K562 (cell line): Measurements from ENCODE around the gene TMEM141. TPM values are rescaled to one million over a fixed set of nuclear protein-coding genes. Genes with fewer than 3 reads are reported as not detected.

Source experiments
- ARID3A ChIP-seq: IDR thresholded peaks from 2 replicates; pipeline ENCODE4 v1.6.1; 2012; ENCODE audit warnings: low read depth, low read length, improper control_type of control experiment, borderline replicate concordance
- BRF2 ChIP-seq: IDR thresholded peaks from 3 replicates; pipeline ENCODE4 v1.6.1; 2011; ENCODE audit warnings: borderline replicate concordance, mild to moderate bottlenecking; ENCODE audit not compliant: insufficient read length, insufficient read depth
- ELF4 ChIP-seq: fragments of 450-650 bp; formaldehyde crosslinking; IDR thresholded peaks from 2 replicates; pipeline ENCODE4 v1.4.0; 2022; ENCODE audit warnings: missing genetic modification characterization
- HEY1 ChIP-seq: fragments of 250-450 bp; sonication (Bioruptor Pico); IDR thresholded peaks from 2 replicates; pipeline ENCODE4 v1.5.0; 2020; ENCODE audit warnings: mild to moderate bottlenecking, moderate library complexity, borderline replicate concordance
- RBM22 ChIP-seq: fragments of 200-400 bp; formaldehyde crosslinking; IDR thresholded peaks from 2 replicates; pipeline ENCODE4 v1.6.1; 2018; ENCODE audit warnings: low read length, low read depth; ENCODE audit not compliant: poor library complexity, severe bottlenecking
- SAP30 ChIP-seq: fragments of 200-600 bp; sonication (generic); IDR thresholded peaks from 2 replicates; pipeline ENCODE4 v1.6.1; 2012; ENCODE audit warnings: borderline replicate concordance, low read depth, mild to moderate bottlenecking, moderate library complexity, low read length, control low read depth, inconsistent platforms; ENCODE audit not compliant: insufficient read depth, poor library complexity, severe bottlenecking
- ZBTB40 ChIP-seq, 2 experiments: fragments of 450-650 bp in 1 of 2; sonication (generic) in 1 of 2; formaldehyde crosslinking in 1 of 2; IDR thresholded peaks; 2 replicates each; pipeline versions ENCODE4 v1.7.1 to v1.9.0; 2016 to 2022; ENCODE audit warnings: inconsistent platforms in 1 of 2, mild to moderate bottlenecking in 1 of 2, missing genetic modification reagents in 1 of 2
- ZBTB9 ChIP-seq: fragments of 450-650 bp; formaldehyde crosslinking; IDR thresholded peaks from 2 replicates; pipeline ENCODE4 v1.4.0; 2020; ENCODE audit warnings: mild to moderate bottlenecking, moderate library complexity
- ZNF143 ChIP-seq: sonication (generic); formaldehyde crosslinking; IDR thresholded peaks from 2 replicates; pipeline ENCODE4 v1.9.0; 2022; ENCODE audit warnings: mild to moderate bottlenecking, missing genetic modification reagents
- ZNF146 ChIP-seq: IDR thresholded peaks from one replicate; pipeline ENCODE4 v1.6.1; 2018; ENCODE audit warnings: missing compliant biosample characterization; ENCODE audit not compliant: unreplicated experiment
- polyA plus RNA-seq, 8 experiments: library from polyadenylated mRNA; depleted of rRNA in 4 of 8; stranded (reverse) in 5 of 8; unstranded in 3 of 8; fragments of >200 nt; fragmentation: Nextera tagmentation in 2 of 8; fragmentation: Illumina TruSeq in 1 of 8; extraction: Ambion mirVana in 2 of 8; extraction: Trizol in 1 of 8; gene quantifications; 2 replicates each; pipeline versions ENCODE4 v1.2.1 to v1.2.3, GENCODE V29; 2011 to 2014; ENCODE audit warnings: inconsistent platforms in 1 of 8, missing spikeins in 1 of 8
- total RNA-seq, 7 experiments: library from RNA; depleted of rRNA in 6 of 7; stranded (reverse); fragments of >200 nt in 6 of 7; fragmentation: Illumina TruSeq in 2 of 7; extraction: Trizol in 2 of 7; gene quantifications; 2 replicates each; pipeline versions ENCODE4 v1.2.1 to v1.2.3, GENCODE V29; 2011 to 2021; ENCODE audit warnings: low replicate concordance in 1 of 7

Gene TMEM141
- total and polyA plus RNA-seq, 9 of the 15 experiments (the other 6 are each of a cell fraction or from before 2014, with no cell fraction given) = 21.5 to 123 (median 74.8) TPM

GRCh38 chr9:136791516-136792276, 552 bp downstream of the TMEM141 start (continued):
- TF ChIP-seq ZBTB40 (IDR thresholded peaks at IDR 0.05) (peak; percentile 53), ZBTB40 (CRISPR knock-in tag; IDR thresholded peaks at IDR 0.05) (no peak), BRF2 (no peak), SAP30 (peak; percentile 48), ZNF146 (no peak), ARID3A (no peak), ELF4 (no peak), HEY1 (CRISPR knock-in tag) (no peak), ZBTB9 (no peak; the same call in 1 of the 2 replicates), RBM22 (no peak), ZNF143 (CRISPR knock-in tag) (0 out of 2 replicates have a peak, but pooled peaks have one; percentile 30)
